Neural progenitor cell (in vitro differentiated cells): ENCODE results near the gene FAM216B. TPM values are rescaled to one million over a fixed set of nuclear protein-coding genes. Genes with fewer than 3 reads are reported as not detected.

Experiments used
- DNase-seq: peaks from one replicate; pipeline ENCODE4 v3.0.0-alpha.2; 2016; ENCODE audit warnings: low spot score
- H2AFZ ChIP-seq: fragments of 200-600 bp; sonication (generic); replicated peaks from 2 replicates; pipeline ENCODE4 v1.6.1; 2016; ENCODE audit warnings: antibody characterized with exemption
- H3F3A ChIP-seq: fragments of 200-600 bp; sonication (generic); 2 replicates; pipeline ENCODE4 v1.6.1; 2016; ENCODE audit warnings: antibody characterized with exemption, low read depth
- H3K27ac ChIP-seq: fragments of 200-600 bp; sonication (generic); 2 replicates; pipeline ENCODE4 v1.5.1; 2016; ENCODE audit warnings: mild to moderate bottlenecking
- H3K27me3 ChIP-seq: fragments of 200-600 bp; sonication (generic); 2 replicates; pipeline ENCODE4 v1.6.1; 2016; ENCODE audit warnings: mild to moderate bottlenecking, moderate library complexity
- H3K36me3 ChIP-seq: fragments of 200-600 bp; sonication (generic); 2 replicates; pipeline ENCODE4 v1.5.1; 2016
- H3K4me1 ChIP-seq: fragments of 200-600 bp; sonication (generic); 2 replicates; pipeline ENCODE4 v1.6.1; 2016; ENCODE audit warnings: mixed run types
- H3K4me2 ChIP-seq: fragments of 200-600 bp; sonication (generic); 2 replicates; pipeline ENCODE4 v1.6.1; 2016
- H3K4me3 ChIP-seq: fragments of 200-600 bp; sonication (generic); 2 replicates; pipeline ENCODE4 v1.5.1; 2016
- H3K79me2 ChIP-seq: fragments of 200-600 bp; sonication (generic); 2 replicates; pipeline ENCODE4 v1.6.1; 2016; ENCODE audit warnings: low read depth
- H3K9ac ChIP-seq: fragments of 200-600 bp; sonication (generic); 2 replicates; pipeline ENCODE4 v1.6.1; 2016
- H3K9me3 ChIP-seq: fragments of 200-600 bp; sonication (generic); 2 replicates; pipeline ENCODE4 v1.5.1; 2016; ENCODE audit warnings: low read depth
- H4K20me1 ChIP-seq: fragments of 200-600 bp; sonication (generic); 2 replicates; pipeline ENCODE4 v1.6.1; 2016; ENCODE audit warnings: low read depth
- H3K27ac Mint-ChIP-seq: 3 replicates; pipeline ENCODE4 v1.8.0; 2021; ENCODE audit warnings: mixed read lengths
- H3K27me3 Mint-ChIP-seq: 2 replicates; pipeline ENCODE4 v1.8.0; 2022; ENCODE audit warnings: low read depth, mild to moderate bottlenecking, inconsistent platforms, moderate library complexity, mixed read lengths; ENCODE audit not compliant: insufficient read depth
- H3K36me3 Mint-ChIP-seq: 3 replicates; pipeline ENCODE4 v1.8.0; 2021; ENCODE audit warnings: mixed read lengths
- H3K4me1 Mint-ChIP-seq: 3 replicates; pipeline ENCODE4 v1.8.0; 2021; ENCODE audit warnings: mixed read lengths
- H3K4me3 Mint-ChIP-seq: 3 replicates; pipeline ENCODE4 v1.8.0; 2021; ENCODE audit warnings: mild to moderate bottlenecking, moderate library complexity, mixed read lengths
- H3K9me3 Mint-ChIP-seq: 3 replicates; pipeline ENCODE4 v1.8.0; 2020; ENCODE audit warnings: mixed read lengths
- CTCF ChIP-seq: fragments of 200-600 bp; sonication (generic); IDR thresholded peaks from 2 replicates; pipeline ENCODE4 v1.5.1; 2017; ENCODE audit warnings: antibody characterized with exemption, mild to moderate bottlenecking
- EZH2 ChIP-seq: fragments of 200-600 bp; sonication (generic); IDR thresholded peaks from 2 replicates; pipeline ENCODE4 v1.6.1; 2017; ENCODE audit warnings: antibody characterized with exemption, mild to moderate bottlenecking, moderate library complexity
- EZH2phosphoT487 ChIP-seq: fragments of 200-600 bp; sonication (generic); IDR thresholded peaks from 2 replicates; pipeline ENCODE4 v1.6.1; 2017; ENCODE audit warnings: antibody characterized with exemption
- total RNA-seq: library from RNA; depleted of rRNA; stranded (reverse); fragments of >200 nt; gene quantifications from 2 replicates; pipeline ENCODE4 v1.2.3, GENCODE V29; 2015; ENCODE audit warnings: low replicate concordance

The FAM216B gene
- total RNA-seq, 1 donor from 2014 or later, result not detected

GRCh38 chr13:42746866-42747265 is 34.5 kb upstream of the FAM216B start:
- no peak overlapping the region for H3K4me3 ChIP-seq
- no peak for DNase-seq
- no peak overlapping the region for H3K9ac ChIP-seq
- H3K4me1 ChIP-seq, result no peaks in the 10 kb centered on the region
- H3K27ac ChIP-seq, result no peak overlapping the region
- Mint-ChIP-seq H3K27me3 (no peaks in the 10 kb centered on the region), H3K4me1 (no peaks in the 10 kb centered on the region), H3K27ac (no peak overlapping the region), H3K9me3 (peaks cover 2% of the 10 kb centered on the region), H3K4me3 (no peak overlapping the region), H3K36me3 (no peaks in the 10 kb centered on the region)
- no peaks in the 10 kb centered on the region for H3F3A ChIP-seq
- no peaks in the 10 kb centered on the region for H3K9me3 ChIP-seq
- H3K4me2 ChIP-seq, result no peak overlapping the region
- no peaks in the 10 kb centered on the region for H3K36me3 ChIP-seq
- TF ChIP-seq EZH2 (no peak), CTCF (no peak), EZH2phosphoT487 (no peak)
- no peaks in the 10 kb centered on the region for H3K27me3 ChIP-seq
- no peaks in the 10 kb centered on the region for H4K20me1 ChIP-seq
- H2AFZ ChIP-seq, result peak overlapping the region; percentile 10
- H3K79me2 ChIP-seq, result no peaks in the 10 kb centered on the region

GRCh38 chr13:42747399-42747873 is 33.9 kb upstream of the FAM216B start:
- Mint-ChIP-seq H3K9me3 (peaks cover 2% of the 10 kb centered on the region), H3K36me3 (no peaks in the 10 kb centered on the region), H3K4me3 (no peak overlapping the region), H3K4me1 (no peaks in the 10 kb centered on the region), H3K27ac (no peak overlapping the region), H3K27me3 (no peaks in the 10 kb centered on the region)
- H3K36me3 ChIP-seq, result no peaks in the 10 kb centered on the region
- H3F3A ChIP-seq, result no peaks in the 10 kb centered on the region
- TF ChIP-seq EZH2phosphoT487, result no peak
- no peak for TF ChIP-seq CTCF
- TF ChIP-seq EZH2, result no peak
- no peak overlapping the region for H3K4me3 ChIP-seq
- no peak overlapping the region for H3K27ac ChIP-seq
- H3K79me2 ChIP-seq, result no peaks in the 10 kb centered on the region
- no peak overlapping the region for H3K9ac ChIP-seq
- no peaks in the 10 kb centered on the region for H4K20me1 ChIP-seq
- no peak overlapping the region for H3K4me2 ChIP-seq
- no peaks in the 10 kb centered on the region for H3K4me1 ChIP-seq
- H2AFZ ChIP-seq, result no peak overlapping the region
- no peak for DNase-seq
- H3K27me3 ChIP-seq, result no peaks in the 10 kb centered on the region
- no peaks in the 10 kb centered on the region for H3K9me3 ChIP-seq

GRCh38 chr13:42750794-42751193 is 30.6 kb upstream of the FAM216B start:
- Histone ChIP-seq H4K20me1 (no peaks in the 10 kb centered on the region), H3K4me2 (no peak overlapping the region), H3K9ac (no peak overlapping the region), H2AFZ (no peak overlapping the region), H3K27ac (no peak overlapping the region), H3K4me3 (no peak overlapping the region), H3K9me3 (no peaks in the 10 kb centered on the region), H3K4me1 (no peaks in the 10 kb centered on the region), H3K36me3 (no peaks in the 10 kb centered on the region), H3K27me3 (no peaks in the 10 kb centered on the region), H3K79me2 (no peaks in the 10 kb centered on the region), H3F3A (no peaks in the 10 kb centered on the region)
- Mint-ChIP-seq H3K27ac (no peak overlapping the region), H3K9me3 (no peaks in the 10 kb centered on the region), H3K4me1 (peaks cover 12% of the 10 kb centered on the region), H3K27me3 (no peaks in the 10 kb centered on the region), H3K4me3 (no peak overlapping the region), H3K36me3 (no peaks in the 10 kb centered on the region)
- TF ChIP-seq EZH2 (no peak), EZH2phosphoT487 (no peak), CTCF (no peak)
- DNase-seq, result no peak
